COLO668 (cell line): Measurements from ENCODE around the gene SLC6A15.

Source experiments
- DNase-seq: peaks from one replicate; lab custom pipeline; 2025; ENCODE audit not compliant: unreplicated experiment; lab: John Stamatoyannopoulos, UW

The SLC6A15 gene

DNA sequence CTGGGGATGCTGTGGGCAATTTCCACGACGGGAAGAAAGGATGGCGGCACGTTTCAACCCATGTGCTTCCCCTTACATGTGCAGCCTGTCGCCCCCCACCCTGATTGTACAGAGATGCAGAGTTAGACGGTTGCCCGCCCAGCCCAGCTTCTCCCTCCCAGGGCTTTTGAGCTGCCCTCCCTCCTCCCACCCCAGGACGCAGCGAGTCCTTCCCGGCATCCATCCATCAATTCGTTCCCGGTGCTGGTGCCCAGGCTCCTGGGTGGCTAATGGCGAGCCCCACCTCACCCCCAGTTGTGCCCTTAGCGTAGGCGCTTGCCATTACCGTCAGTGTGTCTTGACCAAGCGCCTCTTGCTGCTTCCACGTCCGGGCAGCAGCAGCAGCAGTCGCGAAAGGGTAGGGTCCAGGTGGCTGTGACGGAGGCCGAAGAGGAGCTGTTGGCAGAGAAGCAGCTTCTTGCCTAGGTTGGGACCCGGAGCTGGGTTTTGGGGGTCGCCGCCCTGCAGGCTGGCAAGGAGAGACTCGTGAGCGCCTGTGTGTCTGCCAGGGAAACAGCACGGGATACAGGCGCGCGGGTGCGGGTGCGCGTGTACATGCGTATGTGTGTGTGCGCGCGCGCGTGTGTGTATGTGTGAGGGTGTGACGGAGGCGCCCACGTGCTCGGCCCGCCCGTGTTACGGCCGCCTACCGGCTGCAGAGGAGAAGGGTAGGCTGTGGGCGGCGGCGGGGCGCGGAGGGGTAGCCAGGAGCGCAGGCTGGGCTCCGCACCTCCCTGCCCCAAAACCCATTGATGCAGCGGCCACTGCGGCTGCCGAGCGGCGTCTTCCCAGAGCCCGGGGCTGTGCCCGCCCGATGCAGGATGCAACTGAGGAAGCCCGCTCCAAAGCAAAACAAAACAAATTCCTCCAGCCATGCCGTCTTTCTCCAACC lies at the start of gene SLC6A15:
Gene SLC6A15 (minus strand): TSS at position 602 of the 931 bp plus-strand sequence. CDS start 20,679 bp downstream, outside the sequence.
- peak; percentile 94 for DNase-seq

DNA sequence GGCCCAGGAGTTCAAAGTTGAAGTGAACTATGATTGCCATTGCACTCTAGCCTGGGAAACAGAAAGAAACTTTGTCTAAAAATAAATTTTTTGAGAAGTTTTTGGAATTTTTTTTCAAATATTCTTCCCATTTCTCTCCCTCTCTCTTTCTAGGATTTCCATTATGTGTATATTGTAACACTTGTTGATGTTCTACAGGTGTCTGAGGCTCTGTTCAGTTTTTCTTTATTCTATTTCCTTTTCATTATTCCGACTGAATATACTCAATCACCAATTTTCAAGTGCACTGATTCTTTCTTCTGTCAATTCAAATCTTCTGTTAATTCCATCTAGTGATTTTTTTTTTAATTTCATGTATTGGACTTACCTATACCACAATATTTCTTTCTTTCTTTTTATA lies 48.3 kb upstream of the SLC6A15 start:
- DNase-seq, result no peak

DNA sequence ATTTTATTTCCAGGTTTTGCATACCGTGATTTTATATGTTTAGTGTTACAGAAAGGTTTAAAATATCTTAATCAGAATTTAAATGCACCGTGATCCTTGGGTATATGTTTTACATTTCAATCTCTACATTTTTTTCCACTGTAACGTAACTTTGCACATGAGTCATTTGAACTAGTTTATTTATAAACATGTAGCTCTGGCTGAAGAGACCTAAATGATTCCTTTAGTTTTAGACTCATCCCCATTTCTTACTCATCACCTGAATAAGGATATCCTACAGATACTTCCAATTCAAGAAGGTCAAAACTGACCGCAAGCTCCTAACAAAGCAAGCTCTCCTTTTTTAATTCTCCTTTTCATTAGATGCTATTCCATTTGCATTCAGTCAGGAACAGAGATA lies 42.7 kb upstream of the SLC6A15 start:
- DNase-seq, result no peak

DNA sequence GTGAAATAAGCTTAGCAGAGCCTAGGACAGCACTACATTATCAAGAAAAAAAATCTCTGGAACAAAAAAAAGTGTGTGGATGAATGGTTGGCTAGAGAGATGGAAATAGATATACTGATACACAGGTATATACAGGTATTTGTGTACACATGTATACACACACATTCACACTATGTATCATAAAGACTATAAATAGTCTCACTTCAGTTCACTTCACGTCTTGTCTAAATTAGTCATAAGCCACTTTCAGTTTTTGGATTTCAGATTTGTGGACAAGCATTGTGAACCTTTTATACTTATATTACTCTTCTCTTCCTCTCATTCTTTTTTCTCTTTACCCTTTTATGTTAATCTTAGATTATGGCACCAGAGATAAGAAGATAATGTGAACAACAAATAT lies 41.8 kb upstream of the SLC6A15 start:
- DNase-seq, result no peak

DNA sequence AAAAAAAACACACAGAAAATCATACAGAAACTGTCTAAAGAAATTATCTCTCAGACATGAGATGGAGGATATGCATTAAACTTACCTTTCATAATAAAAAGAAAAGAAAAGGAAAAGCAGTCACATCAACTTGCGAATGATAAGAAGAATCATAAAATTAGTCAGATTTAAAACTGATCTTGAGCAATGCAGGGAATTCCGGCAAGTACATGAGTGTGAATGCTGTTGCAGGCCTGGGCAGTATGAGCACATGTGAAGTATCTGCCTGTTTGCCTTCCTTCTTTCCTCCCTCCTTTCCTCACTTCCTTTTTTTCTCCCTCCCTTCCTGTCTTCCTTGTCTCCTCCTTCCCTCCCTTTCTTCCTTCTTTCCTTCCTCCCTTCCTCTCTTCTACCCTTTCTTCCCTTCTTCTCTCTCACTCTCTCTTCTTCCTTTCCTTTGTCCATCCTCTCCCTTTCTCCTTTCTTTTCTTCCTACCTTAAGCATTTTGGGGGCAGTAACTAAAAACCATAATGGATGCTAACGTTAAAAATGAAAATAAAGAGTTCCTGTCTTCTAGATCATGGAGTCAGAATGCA lies 38.5 kb upstream of the SLC6A15 start:
- no peak for DNase-seq

DNA sequence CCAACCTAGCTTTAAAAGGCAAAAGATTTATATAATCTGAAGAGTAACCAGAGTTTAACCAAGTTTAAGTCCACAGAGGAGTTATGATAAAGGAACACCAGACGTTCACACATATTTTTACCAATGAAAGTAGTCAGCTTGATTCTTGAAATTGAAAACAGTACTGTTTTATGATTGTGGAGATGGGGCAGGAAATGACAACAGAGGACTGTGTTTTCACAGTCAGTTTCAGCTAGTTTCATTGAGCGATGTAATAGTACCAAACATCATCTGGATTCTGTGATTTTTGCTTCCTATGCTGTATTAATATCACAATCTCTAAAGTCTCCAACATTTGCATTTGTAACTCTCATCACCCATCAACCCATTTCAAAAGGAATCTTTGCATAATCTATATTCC lies 34.2 kb upstream of the SLC6A15 start:
- DNase-seq, result no peak

DNA sequence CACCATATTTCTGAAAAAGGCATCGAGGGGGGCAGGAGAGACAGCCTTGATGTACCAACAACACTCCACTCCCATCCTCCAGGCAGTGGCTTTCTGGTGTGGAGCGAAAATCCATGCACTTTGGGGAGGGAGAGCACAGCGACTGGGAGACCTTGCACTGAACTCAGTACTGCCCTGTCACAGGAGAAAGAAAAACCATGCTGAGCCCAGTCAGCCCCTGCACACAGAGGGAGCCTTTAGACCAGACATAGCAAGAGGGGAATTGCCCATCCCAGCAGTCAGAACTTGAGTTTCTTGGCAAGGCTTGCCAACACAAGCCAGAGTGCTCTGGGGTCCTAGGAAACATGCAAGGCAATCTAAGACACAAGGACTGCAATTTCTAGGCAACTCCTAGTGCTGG lies 24.8 kb upstream of the SLC6A15 start:
- DNase-seq, result no peak

DNA sequence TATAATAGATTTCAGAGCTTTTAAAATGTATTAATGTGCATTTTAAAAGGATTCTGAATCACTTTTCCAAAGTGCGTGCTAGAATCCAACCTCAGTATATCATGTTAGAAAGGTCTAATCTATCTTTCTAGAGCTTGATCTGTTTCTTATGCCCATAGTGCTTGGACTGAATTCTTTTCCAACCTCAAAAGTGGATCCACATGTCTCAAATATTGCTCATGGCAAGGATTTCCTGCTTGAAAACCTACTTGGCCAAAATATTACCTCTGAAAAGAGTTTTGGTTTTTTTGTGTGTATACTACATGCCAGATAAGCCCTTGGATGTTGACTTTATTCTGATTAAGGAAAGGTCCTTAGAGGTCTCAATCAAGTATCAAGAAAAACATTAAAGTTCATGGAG lies 16.9 kb upstream of the SLC6A15 start:
- DNase-seq, result no peak

DNA sequence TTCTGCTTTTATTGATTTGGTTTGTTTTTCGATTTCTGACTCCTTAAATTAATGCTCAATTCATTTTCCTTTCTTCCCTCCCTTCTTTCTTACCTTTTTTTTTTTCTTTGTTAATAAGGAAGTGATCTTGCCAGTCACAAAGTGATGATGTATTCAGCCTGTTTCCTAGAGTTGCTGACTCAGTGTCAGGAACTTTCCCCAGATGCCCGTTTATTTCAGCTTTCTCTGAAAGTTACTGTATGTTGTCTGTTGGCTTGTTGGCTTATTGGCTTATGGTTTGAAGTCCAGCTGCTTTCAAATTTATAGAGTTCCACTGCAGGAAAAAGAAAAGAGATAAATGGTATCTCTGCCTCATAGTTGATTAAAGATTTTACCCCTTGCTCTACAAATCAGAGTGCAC lies 12.4 kb upstream of the SLC6A15 start:
- no peak for DNase-seq

DNA sequence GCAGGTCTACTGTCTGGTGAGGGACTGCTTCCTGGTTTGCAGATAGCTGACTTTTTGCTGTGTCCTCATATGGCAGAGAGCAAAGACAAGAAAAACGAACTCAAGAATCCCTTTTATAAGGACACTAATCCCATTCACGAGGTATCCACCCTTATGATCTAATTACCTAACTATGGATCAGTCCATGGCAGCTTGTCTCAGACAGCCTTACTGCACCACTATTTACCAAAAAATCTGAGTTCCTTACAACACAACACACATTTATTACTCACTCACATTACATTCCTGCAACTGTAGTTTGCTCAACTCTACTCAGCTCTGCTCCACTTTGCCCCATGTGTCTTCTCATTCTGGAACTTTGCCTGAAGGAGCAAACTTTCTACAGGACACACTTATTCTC lies 10.1 kb upstream of the SLC6A15 start:
- DNase-seq, result no peak

DNA sequence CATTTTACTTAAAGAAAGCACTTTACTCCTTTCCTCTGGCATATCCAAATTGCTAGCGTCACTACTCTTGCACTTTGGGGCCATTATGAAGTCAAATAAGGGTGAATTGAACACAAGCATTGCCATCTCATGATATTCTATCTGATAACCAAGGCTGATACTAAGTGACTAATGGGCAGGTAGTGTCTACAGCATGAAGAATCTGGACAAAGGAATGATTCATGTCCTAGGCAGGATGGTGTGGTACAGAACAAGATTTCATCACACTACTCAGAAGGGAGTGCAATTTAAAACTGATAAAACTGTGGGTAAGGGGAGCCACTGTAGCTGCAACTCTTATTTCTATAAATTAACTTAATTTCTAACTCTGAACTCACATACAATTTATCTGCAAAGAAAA lies 7.7 kb upstream of the SLC6A15 start:
- DNase-seq, result no peak

DNA sequence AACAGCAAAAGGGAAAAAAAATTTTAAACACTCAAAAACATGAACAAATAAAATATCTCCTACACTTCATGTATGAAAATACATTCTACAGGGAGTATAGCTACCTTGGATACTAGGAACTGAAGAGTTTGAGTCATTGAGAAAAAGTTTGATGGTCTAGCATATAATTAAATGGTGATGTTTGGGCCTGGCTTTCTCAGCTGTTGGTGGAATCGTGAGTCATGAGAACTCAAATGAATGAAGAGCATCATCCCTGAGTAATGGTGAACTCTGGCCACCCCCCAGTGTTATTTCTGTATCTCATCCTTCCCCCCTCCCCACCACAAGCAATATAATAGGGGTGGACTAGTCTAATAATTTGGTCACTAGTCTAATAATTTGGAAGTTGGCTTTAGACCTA lies 6.7 kb upstream of the SLC6A15 start:
- DNase-seq, result no peak

DNA sequence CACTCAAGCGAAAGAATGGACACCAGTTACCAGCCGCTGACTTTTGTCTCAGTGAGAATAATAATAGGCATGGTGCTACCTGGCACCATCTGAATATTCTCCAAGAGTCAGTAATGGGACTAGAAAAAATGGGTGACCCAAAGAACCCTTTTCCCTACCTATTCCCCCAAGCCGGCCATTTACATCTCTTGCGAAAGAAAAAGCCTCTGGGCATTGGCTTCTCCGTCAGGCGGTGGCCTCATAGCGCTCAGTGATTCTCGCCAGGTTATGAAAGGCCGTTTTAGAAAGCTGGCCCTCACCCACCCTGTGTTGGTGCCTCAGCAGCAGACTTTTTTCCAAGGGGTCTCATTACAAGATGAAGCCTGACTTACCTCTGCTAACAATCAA lies 523 bp upstream of the SLC6A15 start:
- no peak for DNase-seq

DNA sequence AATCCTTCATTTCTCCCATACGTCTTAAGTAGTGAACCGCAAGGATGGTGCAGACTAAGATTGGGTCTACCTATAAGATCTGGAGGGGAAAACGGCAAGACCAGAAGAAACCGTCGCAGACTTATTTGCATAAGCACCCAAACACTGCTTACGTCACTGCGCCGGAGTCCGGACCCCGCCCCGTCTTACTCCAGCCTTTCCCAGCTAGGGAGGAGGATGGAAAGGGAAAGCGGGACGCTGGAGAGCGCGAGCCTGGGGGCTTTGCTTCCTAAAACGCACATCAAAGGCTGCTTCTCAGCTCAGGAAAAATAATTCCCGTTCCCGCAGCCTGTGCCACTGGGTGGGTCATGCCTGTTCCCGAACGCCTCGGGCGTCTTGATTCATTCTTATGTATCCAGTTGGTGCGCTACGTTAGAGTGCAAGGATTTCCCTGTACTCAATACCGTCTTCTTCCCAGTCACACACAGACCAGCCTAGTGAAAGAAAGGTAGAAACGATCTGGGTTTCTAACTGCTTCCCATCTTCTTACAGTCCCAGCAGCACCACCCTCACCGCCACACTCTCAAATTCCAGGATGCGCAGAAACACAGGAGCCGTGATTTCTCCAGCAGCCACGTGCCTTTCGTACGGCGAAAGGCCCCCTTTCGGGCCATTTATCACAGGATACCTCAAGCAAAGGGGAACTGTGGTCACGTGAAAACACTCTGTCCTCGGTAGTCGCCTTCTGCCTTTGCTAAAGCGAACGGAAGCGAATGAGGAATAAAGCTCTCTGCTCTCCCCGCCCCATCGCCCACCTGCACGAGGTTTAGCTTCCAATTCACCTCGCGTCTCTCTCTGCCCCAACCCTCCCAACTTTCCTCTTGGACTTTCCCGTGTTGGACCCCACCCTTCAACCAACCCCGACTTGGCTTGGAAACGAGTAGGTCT lies 1.1 kb downstream of the SLC6A15 start:
- DNase-seq, result peak; percentile 74

DNA sequence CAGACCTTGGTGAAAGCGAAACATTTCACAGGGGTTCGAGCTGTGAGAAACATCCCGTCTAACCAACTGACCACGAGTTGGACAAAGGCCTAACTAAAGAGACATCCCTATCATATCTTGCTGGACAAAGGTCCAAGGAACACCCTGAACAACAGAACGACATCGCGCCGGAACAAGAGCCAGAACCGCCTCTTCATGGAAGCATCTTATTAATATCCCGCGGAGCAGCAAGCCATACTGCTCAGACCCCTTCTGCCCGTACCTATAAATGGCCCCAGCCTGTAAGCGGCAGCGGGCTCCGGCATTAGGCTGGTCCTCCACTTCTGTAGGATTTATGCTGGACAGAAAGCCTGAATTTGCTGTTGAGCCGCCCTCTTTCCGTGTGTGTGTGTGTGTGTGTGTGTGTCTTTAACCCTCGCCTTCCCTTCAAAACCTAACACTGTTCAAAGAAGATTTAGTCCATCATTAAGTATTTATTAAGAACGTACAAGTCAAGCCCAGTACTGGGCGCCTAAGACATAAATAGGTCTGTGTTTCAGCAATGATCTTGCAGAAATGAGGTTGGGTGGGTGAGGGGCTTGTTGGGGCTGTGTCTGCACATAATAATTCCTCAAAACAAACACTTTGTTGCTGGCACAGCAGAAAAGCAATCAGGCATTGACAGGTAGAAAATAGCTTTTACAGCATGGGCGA lies 1.9 kb downstream of the SLC6A15 start:
- peak; percentile 6 for DNase-seq

DNA sequence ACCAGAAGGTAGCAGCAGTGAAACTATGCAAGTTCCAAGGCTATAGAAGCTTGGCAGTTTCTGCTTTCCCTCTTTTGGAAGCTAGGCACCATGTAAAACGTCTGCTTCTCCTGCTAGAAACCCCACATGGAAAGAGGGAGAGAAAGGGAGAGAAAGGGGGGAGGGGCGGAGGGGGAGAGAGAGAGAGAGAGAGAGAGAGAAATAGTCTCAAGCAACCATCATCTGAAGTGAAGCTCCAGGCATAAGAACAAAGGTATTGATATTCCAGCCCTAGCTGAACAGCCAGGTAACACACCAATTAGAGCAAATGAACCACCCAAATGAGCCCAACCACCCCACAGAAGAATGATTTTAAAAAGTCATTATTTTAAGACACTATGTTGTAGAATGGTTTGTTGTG lies 8.5 kb downstream of the SLC6A15 start:
- no peak for DNase-seq

DNA sequence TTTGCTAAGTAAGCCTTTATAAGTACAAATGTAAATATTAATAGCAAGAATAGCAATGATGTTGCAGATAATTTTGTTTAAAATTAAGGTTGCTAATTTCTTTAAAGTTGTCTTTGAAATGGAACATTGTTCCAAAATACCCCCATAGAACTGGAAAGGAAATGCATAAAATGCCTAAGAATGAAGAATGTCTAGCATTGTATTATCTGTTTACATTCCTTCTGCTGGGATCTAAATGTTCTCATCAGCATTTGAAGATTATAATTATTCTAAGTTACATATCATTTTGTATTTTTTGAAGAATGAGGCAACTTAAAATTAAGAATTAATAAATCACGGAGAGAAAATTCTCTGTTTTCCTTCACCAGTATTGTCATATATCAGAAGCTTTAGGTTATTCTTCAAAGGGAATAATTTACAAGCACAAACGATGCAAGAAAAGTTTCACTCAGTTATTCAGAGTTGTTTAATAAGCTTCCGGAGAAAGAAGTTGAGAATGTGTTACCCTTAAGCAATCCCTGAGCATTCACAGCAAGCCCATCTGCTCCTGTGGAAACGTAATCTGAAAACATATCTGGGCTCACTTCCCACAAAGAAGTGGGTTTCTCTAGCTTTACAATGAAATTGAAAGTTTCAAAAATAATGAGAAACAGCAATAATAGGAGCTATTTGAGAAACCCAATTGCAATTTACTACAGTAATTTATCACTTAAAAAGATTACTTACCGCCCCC lies 21.3 kb downstream of the SLC6A15 start:
- no peak for DNase-seq

DNA sequence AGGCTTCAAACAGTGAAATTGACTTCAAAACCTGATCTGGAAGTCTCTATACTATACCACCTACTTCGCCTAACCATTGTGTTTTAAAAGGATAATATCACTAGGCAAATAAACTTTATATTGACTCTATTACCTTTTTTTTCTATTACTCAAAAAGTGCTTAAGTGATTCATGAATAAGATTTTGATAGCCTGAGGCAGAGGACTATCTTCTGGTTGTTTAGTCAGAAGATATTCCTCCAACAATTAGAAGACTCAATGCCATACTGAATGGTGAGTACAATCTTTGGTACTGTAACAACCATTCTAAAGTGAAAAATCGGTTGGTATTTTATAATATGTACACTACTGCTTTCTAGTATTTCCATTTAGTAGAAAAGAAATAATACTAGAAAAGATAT lies 22.8 kb downstream of the SLC6A15 start:
- DNase-seq, result no peak

DNA sequence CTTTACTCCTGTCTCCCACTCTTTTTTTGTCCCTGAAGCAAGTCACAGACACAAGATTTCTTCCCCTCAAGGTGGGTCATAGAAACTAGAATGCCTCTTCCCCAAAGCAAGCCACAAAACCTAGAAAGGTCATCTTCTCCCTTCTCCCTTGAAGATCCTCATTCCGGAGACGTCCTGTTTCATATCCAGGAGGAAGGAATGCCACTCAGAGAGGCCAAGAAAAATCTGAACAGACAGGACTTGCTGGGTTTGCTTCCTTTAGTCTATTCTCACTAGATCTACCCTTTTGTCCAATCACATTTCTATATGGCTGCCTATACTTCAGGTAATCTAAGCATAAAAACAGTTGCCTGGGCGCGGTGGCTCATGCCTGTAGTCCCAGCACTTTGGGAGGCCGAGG lies 23.7 kb downstream of the SLC6A15 start:
- no peak for DNase-seq

DNA sequence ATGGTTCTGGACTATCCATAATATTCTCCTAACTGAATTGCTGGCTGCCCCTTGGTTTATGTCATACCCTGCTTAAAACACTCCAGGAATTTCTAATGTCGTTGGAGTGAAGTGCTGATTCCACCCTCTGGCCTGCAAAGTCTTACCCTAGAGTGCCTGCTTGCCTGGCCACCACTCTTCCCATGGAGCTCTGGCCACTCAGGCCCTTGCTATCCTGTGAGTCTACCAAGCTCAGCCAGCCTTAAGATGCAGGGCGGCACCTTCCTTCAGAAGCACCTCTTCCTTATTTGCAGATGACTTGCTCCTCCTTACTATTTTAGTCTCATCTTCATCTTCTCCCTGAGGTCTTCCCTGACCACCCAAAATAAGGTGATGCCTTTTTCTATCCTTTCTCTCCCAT lies 35.3 kb downstream of the SLC6A15 start:
- no peak for DNase-seq
